Measurements from ENCODE around the gene SLC4A4. TPM values are rescaled to one million over a fixed set of nuclear protein-coding genes. Genes with fewer than 3 reads are reported as not detected.

The SLC4A4 gene
- total RNA-seq, 1 donor from 2014 or later: 41.6 TPM

DNA sequence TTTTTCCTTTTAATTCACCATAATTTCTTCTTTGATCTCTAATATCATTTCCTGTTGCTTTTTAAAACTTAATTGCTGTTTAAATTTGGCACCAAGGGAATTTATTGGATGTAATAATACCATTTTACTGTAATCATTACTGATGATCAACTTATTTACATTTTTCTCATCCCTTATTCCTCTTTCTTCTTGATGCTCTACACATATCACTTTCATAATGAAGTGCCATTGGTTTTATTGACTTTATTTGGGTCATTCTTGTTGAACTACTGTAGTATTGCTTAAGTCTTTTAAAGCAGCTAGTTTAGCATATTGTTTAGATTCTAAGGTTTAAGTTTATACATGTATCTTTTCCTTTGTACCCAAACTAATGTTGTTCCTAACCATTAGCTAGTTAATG, 130.7 kb downstream of the SLC4A4 start:
- DNase-seq (ENCODE audit: low read depth): no peak

- no peak for DNase-seq (ENCODE audit: low read depth)
Observed at GRCh38 chr4:71470524-71470923, 131.7 kb downstream of the SLC4A4 start.

DNA sequence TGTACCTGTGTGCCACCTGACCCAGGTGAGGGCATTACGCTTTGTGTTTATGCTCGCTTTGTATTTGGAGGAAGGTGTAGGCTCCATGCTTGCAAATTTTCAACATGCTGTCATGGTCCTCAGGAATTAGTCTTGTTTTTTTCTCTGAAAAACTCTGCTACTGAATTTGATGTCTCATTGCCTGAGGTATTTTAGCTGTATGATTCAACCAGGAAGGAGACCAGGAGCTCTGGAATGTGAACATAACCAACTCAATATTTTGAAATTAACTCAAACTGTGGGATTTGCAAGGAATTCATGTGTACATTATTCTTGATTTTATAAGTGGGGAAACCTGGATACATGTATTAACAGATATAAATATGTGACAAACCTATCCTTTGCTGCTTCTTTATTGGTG, 134.1 kb downstream of the SLC4A4 start:
- DNase-seq (ENCODE audit: low read depth): peak; percentile 84

DNA sequence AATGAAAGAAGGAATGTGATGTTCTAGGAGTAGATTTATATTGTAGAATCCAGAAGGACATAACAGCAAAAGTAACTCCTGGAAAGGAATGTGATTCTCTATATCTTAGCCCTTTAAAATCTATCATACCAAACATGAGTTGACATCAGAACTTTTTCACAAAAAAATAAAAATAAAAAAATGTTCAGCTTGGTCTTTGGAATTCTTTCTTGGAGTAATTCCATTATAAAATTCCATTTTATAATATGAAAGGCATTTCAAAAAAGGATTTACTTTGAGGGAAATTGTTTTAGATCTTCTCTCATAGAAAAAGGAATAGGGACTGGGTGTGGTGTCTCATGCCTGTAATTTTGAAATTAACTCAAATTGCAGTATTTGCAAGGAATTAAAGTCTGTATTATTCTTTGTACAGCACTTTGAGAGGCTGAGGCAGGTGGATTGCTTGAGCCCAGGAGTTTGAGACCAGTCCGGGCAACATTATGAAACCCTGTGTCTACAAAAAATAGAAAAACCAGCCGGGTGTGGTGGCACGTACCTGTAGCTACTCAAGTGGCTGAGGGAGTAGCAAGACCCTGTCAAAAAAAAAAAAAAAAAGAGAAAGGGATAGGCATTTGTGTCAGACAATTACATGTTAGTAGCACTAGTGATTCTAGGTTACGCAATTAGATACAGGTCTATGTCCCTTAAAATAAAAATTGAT, 134.9 kb downstream of the SLC4A4 start:
- DNase-seq (ENCODE audit: low read depth): no peak

- no peak for DNase-seq (ENCODE audit: low read depth)
Observed at GRCh38 chr4:71474731-71475130, 135.9 kb downstream of the SLC4A4 start.

- DNase-seq (ENCODE audit: low read depth): no peak
Observed at GRCh38 chr4:71476240-71476639, 137.4 kb downstream of the SLC4A4 start.

- DNase-seq (ENCODE audit: low read depth): no peak
Observed at GRCh38 chr4:71486550-71487343, 147.9 kb downstream of the SLC4A4 start.

DNA sequence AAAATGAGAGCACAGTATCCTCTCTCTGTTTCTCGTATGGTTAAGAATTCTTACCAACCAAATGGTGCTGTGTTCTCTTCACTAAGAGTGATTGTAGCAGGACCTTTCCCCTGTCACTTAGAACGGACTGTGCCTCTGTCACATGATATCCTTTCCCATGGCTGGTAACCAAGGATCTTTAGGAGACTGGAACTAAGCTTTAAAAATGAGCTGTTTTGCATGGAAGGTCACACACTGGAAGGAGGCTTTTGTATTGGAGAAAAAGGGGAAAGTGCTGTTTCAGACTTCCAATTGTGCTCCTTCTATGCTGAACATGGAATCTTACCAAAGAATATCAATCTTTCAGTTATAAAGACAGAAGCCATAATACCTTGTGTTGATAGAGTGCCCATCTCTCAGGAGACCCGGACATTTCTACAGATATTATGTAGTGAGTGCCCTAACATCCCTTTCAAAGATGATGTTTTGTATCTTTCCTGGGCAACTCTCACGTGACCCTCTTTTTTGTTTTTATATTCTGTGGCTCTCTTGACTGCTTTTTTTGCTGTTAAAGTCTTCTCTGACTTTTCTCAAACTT, 148.6 kb downstream of the SLC4A4 start:
- peak; percentile 36 for DNase-seq (ENCODE audit: low read depth)

DNA sequence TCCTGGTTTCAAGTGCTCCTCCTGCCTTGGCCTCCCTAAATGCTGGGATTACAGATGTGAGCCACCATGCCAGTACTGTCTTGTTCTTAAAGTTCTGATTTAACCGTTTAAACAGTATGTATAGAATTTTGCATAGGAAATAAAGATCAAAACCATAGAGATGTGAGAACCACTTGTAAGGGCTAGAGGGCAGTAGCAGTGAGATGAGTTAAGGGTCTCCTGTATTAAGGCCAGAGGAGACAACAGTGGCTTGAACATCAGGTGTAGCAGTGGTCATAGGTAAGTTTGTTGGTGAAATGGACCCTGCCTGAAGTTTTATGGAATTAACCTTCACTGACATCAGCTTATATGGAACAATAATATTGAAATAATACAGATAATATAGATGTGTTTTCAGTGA, 155.7 kb downstream of the SLC4A4 start:
- DNase-seq (ENCODE audit: low read depth): no peak

GRCh38 chr4:71495454-71495853, 156.6 kb downstream of the SLC4A4 start:
- DNase-seq (ENCODE audit: low read depth): no peak

- DNase-seq (ENCODE audit: low read depth): no peak
Observed at GRCh38 chr4:71497078-71497477, 158.3 kb downstream of the SLC4A4 start.

DNA sequence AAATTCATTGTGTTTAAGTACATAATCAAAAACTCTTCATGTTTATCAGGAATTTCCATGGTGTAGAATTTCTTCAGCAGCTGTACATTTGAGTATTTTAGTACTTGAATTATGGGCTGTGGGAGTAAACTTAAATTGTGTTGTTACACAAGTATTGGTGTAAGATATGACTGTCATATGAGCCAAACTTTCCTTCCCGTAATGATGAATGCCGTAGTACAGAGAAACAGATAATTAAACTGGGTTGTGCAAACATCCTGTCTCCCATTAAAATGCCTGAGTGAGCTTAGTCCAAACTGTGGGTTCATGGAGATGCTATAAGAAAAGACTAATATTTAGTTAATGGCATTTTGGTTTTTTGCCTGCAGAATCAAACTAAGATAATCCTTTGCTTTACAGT, 159.2 kb downstream of the SLC4A4 start:
- peak; percentile 17 for DNase-seq (ENCODE audit: low read depth)

DNA sequence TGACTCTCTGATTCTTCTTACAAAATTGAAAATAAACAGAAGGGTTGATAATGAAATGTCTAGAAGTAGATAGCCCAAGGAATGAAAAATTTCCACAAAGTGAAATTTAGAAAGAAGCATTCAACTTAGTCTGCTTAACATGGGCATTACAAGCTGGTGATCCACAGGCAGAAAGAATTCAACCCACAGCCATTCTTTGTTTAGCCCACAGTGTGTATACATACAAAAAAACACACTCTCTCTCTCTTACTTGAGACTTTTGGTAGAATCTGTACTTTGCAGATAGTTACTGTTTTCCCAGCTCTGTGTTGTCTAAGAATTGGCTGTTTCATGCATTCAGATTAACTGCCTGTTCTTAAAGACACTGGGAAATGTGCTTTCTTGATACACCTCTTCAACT, 159.8 kb downstream of the SLC4A4 start:
- no peak for DNase-seq (ENCODE audit: low read depth)

GRCh38 chr4:71501992-71502391, 163.2 kb downstream of the SLC4A4 start:
- DNase-seq (ENCODE audit: low read depth): no peak

GRCh38 chr4:71518283-71518989, 179.6 kb downstream of the SLC4A4 start:
- no peak for DNase-seq (ENCODE audit: low read depth)

DNA sequence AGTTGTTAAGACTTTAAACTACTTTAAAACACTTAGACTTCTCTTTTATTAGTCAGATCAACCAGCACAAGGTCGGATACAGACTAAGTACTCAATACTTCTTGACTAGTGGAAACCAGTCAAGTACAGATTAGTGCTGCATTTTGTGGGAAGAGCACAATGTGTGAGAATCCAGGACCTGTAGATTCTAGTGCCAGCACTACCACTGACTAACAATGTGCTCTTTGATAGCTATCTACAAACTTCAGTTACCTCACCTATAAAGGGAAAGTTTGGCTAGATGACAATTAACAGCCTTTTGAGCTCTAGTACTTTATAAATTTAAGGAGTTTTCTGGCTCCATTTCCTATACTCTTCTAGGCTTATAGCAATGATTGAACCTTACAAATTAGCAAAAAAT, 181.5 kb downstream of the SLC4A4 start:
- DNase-seq (ENCODE audit: low read depth): no peak

GRCh38 chr4:71520850-71521249, 182.0 kb downstream of the SLC4A4 start:
- no peak for DNase-seq (ENCODE audit: low read depth)

GRCh38 chr4:71524756-71525155, 185.9 kb downstream of the SLC4A4 start:
- DNase-seq (ENCODE audit: low read depth): no peak

GRCh38 chr4:71526637-71527406, 188.0 kb downstream of the SLC4A4 start:
- DNase-seq (ENCODE audit: low read depth): peak; percentile 40

- DNase-seq (ENCODE audit: low read depth): no peak
Observed at GRCh38 chr4:71532407-71532806, 193.6 kb downstream of the SLC4A4 start.

GRCh38 chr4:71533121-71533520, 194.3 kb downstream of the SLC4A4 start:
- peak; percentile 32 for DNase-seq (ENCODE audit: low read depth)
